Measurements from ENCODE around the gene PRB2.
"Not testable (repeated sequence)": the region's sequence is repeated elsewhere in the genome, so short reads cannot be mapped to it uniquely, and the experiment has no call there.

GRCh38 chr12:11391456-11391855 lies 3.9 kb downstream of the PRB2 start:
- TF ChIP-seq CTCF (IDR thresholded peaks at IDR 0.05; ENCODE audit: extremely low read depth in 1 of 2, insufficient read depth in 1 of 2, low read depth in 1 of 2, low read length in 2 of 2); MYC (IDR thresholded peaks at IDR 0.05; ENCODE audit: low read depth, low read length); EZH2 (IDR thresholded peaks at IDR 0.05; ENCODE audit: borderline replicate concordance, low read depth, low read length, severe bottlenecking); POLR2A (IDR thresholded peaks at IDR 0.05; ENCODE audit: low read depth, low read length); FOS (IDR thresholded peaks at IDR 0.05; ENCODE audit: borderline replicate concordance, insufficient read depth, low read length): not testable (repeated sequence)

Data from endothelial cell of umbilical vein (primary cell).